Activated CD8-positive, alpha-beta memory T cell treated with anti-CD3 and anti-CD28 coated beads, Interleukin-2, amount 50 U/mL, for 1 hour (primary cell): ENCODE measurements around the gene CAMKK2.
"Not testable (repeated sequence)": the region's sequence is repeated elsewhere in the genome, so short reads cannot be mapped to it uniquely, and the experiment has no call there.

ENCODE experiments used
- DNase-seq: peaks from one replicate; pipeline ENCODE4 v3.0.0-alpha.2; 2020; ENCODE audit errors: extremely low read depth

The CAMKK2 gene

DNA sequence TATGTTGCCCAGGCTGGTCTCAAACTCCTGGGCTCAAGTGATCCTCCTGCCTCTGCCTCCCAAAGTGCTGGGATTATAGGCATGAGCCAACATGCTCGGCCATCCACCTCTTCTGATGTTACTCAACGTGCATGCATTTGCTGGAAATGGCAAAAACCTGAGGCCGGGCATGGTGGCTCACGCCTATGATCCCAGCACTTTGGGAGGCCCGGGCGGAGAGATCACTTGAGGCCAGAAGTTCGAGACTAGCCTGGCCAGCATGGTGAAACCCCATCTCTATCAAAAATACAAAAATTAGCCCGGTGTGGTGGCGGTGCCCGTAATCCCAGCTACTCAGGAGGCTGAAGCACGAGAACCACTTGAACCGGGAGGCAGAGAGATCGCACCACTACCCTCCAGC, 1.9 kb upstream of the CAMKK2 start:
- not testable (repeated sequence) for DNase-seq

DNA sequence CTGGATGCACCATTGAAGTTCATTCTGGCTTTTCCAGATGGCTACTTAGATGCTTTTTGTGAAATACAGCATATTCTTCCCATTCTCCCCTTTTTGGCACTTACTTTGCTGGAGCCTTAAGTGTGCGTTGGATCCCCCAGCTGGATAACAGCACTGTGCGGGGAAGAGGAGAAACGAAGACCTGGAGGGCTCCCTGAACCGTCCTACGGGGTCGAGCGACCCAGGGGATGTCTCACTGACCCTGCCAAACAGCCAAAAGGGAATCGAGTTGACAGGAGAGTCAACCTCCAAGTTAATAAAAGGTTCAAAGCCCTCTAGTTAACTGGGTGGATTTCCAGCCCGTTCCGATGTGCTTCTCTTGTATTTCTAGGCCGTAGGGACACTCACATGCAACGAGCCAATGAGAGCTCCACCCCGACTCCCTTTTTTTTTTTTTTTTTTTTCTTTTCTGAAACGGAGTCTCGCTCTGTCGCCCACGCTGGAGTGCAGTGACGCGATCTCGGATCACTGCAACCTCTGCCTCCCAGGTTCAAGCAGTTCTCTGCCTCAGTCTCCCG, 1.0 kb upstream of the CAMKK2 start:
- no peak for DNase-seq

DNA sequence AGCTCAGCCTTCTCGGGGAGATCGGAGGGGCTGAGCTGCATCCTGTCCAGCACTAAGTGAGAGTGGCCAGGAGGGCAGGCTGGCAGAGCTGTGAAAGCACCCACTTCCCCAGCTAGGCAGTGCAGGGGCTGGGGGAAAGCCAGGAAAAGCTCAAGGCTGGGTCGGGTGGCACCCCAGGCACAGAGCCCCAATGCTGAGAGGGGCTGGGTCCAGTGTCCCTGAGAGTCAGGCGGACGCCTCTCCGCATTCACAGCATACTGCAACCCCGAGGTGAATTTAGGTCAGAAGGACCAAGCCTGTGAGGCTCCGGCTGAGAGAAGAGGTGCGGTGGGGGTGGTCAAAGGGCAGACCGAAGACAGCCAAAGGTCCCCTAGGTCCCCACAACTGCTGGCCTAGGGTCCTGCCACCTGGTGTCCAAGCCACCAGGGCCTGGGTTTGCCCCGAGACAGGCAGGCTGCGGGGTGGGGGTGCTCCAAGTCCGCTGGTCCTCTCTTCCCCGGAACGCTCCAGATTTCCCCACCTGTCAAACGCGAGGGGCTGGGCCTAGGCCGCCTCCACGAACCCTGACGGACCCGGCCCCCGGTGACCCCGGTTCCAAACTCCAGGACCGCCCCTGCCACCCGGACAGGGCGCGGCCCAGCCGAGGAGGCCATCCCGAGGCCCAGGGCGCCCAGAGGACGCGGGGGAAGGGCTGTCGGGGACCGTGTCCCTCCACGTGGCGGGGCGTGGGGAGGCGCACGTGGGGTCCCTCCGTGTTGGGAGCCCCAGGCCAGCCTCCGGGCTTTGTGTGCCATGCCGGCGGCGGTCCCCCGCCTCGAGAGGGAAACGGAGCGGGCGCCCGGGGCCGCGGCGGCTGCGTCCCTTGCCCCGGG, 527 bp downstream of the CAMKK2 start:
- no peak for DNase-seq

DNA sequence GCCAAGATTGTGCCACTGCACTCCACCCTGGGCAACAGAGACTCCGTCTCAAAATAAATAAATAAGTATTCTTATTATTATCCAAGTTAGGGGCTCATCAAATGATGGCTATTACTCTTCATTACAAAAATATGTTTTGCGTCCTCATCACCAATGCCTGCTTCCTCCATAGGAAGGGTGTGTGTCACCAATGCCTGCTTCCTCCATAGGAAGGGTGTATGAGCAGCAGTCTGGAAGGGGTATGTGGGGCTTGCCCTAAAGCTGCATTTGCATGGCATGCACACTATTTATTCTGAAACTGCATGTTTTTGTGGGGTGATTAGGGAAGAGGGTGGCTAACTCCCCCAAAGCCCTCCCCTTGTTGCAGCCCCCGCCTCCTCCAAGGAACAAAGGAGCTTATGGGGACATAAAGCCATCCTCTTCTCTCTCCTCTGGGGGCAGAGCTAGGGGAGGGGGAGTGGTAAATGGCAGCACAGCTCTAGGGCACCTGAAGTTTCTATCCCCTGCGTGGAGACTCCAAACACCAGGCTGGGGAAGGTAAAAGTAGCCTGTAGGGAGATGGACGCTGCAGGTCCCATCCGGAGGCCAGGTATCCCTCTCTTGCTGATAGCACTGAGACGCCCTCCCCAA, 1.3 kb downstream of the CAMKK2 start:
- no peak for DNase-seq

DNA sequence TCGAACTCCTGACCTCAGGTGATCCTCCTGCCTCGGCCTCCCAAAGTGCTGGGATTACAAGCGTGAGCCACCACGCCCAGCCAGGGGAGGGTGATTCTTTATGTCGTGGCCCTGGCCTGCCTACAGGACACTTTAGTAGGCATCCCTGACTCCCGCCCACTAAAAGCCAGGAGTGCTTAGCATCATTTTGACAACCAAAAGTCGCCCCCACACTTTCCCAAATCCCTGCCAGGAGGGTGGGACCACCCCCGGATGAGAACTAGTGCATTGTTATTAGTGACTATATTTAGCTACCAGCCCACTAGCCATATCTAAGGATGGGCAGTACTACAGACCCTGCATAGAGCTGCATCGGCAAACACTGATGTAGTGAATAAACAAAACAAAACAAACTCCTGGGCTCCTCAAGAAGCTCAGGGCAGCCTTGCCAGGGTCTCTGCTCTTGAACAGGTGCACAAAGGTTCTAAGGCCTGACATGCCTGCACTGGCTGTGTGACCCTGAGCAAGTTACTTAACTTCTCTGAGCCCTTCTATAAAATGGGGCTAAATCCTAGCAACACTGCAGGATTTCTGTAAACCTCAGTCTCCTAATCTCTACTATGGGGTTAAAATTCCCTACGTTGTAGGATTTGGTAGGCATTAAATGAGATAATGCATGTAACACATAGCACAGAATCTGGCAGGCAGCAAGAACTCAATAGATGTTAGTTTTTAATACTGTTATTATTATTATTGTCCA, 2.2 kb downstream of the CAMKK2 start:
- DNase-seq: no peak

DNA sequence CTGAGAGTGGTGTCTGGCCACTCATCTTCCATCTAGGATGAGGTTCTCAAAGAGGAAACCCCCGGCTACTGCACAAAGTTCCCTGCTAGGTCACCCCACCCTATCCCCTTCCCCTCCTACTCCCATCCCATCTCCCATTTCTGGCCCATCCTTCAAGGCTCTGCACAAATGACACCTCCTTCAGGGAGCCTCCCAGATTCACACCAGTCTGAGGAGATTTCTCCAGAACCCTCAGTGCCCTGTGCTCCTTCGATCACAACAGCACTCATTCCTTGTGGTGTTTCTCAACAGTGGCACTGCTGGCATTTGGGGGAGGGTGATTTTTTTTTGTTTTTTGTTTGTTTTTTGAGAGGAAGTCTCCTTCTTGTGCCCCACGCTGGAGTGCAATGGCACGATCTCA, 2.9 kb downstream of the CAMKK2 start:
- no peak for DNase-seq

DNA sequence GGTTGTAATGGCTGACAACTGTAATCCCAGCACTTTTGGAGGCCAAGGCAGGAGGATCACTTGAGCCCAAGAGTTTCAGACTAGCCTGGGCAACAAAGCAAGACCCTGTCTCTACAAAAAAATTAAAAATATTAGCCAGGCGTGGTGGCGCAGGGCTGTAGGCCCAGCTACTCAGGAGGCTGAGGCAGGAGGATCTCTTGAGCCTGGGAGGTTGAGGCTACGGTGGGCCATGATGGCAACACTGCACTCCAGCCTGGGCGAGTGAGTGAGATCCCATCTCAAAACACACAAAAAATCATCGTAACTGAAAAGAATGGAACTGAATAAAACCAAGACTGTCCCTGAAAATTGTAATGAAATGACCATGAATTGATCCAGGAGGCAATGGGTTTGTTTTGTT, 6.1 kb downstream of the CAMKK2 start:
- no peak for DNase-seq

DNA sequence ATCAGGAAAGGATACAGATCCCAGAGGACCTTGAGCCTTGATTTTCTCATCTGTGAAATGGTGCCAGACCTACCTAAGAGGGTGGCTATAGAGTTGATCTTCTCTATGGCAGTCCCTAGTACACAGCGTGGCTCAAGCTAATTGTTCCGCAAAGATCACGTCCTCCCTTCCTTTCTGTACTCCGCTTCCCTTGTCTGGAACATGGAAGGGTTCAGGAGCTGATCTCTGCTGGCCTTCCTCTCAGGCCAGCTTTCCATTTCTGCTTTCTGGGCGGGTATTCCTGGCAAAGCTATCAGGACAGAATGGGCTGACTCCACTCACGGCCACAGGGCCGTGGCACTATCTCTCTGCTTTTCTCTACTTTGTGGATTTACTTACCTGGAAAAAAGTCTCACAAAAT, 6.5 kb downstream of the CAMKK2 start:
- no peak for DNase-seq

DNA sequence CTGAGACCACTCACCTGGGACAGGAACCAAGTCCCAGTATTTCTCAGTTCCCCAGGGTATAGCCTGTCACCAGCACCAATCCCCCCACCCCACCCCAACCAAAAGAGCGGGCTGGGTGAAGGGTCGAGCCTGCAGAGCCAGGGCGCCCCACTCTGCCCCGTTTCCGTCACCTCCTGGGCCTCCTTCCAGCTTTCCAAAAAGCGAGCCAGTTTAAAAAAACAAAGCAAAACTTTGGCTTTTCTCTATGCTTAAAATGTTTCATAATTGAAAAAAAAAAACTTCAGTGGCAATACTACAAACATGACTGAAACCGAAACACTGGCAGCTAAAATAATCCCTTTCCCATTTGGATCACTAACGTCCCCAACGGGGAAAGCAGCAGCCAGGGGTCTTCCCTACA, 7.5 kb downstream of the CAMKK2 start:
- DNase-seq: no peak

DNA sequence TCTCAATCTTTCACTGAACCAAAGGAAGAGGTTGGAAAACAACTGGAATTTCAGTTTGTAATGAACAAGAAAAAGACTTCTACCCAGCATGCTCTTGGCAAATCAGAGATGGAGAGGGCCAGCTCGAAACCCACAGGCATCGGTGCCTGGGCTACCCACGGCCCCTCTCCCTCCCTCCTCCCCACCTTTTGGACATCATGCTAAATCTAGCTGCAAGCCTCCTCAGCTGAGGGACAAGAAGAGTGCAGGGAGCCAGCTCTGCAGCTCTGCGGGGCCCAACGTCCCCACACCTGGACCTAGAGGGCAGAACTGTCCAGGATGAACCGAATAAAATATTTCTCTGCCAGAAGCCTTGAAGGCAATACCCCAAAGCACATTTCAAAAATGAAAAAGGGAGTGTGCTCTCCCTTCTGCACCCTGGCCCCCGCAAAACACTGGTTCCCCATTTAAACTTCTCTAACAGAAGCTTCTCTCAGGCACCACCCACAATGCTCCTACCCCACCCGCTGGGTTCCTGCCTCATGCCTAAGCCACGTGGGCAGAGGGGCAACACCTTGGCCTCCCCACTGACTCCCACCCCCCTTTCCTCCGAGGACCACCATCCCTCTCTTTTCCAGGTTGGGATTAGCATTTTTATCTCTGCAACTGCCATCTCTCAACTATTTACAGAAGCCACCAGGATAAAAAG, 8.2 kb downstream of the CAMKK2 start:
- DNase-seq: no peak

DNA sequence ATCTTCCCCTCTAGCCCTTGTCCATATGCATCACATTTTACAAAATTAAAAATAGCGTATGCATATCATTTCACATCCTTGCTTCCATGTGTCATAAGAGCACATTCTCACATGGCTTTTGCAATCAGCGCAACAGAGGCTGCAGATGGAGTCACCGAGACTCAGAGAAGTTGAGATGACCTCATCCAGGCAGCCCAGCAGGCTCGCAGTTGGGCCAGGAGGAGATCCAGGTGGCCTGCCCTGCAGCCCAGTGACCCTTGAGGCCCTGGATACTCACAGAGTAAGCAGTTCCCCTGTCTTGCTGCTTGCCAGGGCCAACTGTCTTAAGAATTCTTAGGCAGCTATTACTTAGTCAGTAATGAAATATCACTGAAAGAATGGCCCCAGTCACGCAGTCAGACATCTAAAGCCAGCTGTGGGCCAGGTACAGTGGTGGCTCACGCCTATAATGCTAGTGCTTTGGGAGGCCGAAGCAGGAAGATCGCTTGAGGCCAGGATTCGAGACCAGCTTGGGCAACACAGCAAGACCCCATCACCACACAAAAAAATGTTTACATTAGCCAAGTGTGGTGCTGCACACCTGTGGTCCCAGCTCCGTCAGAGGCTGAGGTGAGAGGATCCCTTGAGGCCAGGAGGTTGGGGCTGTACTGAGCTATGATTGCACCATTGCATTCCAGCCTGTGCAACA, 9.1 kb downstream of the CAMKK2 start:
- no peak for DNase-seq

DNA sequence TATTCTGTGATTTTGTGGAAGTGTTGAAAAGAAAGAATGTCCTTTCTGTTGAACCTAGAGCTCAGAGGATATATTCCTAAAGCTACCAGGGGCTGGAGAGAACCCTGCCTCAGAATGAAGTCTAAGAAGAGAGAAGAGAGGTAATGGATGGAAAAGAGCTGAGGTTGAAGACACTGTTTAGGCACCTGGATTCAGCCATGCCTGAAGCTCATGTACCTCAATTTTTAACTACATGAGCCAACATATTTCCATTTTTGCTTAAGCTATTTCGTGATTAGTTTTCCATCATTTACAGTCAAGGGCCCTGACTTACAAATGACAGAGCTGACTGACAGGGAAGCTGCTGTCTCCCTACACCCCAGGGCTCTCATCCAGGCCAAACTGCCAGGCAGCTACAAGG, 10.7 kb downstream of the CAMKK2 start:
- DNase-seq: no peak

DNA sequence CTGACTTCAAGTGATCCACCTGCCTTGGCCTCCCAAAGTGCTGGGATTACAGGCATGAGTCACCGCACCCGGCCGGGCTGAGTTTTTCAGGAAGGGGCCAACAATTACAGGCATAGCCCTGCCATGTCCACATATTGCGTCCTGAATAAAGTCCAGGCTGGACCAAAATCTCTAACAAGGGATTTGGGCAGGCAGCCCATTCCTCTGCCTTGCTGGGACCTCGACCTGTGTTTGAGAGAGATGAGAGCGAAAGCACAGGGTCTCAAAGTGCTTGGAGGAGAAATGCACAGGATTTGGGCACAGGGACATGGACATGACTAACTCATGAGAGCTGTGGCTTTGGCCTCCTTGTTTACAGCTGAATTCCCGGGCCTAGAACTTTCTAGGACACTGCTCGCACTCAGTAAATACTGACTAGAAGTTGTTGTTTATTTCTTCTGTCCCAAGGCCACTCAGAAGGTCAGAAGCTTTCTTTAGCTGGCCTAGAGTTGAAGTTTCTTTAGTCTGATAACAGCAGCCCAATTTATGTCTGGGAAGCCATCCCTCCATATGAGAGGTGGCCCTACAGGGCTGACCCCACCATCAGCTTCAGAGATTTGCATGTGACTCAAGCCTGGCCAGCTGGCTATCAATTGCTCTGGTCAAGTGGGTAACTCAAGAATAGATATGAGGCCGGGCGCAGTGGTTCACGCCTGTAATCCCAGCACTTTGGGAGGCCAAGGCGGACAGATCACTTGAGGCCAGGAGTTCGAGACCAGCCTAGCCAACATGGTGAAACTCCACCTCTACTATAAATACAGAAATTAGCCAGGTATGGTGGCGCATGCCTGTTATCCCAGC, 11.7 kb downstream of the CAMKK2 start:
- no peak for DNase-seq

DNA sequence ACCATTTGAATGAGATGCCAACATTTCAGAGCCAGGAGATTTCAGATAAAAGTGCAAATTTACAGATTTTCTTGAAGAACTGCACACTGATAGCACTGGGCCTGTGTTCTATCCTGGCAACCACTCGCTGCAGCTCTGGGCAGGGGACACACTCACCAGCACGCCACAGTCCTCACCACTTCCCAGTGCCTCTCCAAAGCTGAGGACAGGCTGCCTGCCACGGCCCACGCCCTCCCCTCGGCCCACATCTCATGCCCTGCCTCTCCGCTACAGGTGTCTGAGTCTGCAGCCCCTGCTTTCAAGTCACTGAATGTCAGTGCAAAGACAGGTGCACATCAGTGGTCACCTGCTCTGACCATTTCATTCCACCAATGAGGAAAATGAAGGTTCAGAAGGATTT, 12.7 kb downstream of the CAMKK2 start:
- no peak for DNase-seq

DNA sequence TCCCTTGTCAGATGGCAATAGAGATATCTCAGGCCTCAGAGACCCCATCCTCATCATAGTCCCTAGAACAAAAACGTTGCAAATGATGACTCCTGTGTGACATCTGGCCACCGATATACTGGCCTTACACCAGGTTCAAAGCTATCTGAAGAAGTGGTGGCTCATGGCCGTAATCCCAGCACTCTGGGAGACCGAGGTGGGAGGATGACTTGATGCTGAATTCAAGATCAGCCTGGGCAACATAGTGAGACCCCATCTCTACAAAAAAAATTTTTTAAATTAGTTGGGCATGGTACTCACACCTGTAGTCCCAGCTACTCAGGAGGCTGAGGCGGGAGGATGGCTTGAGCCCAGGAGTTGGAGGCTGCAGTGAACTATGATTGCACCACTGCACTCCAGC, 13.1 kb downstream of the CAMKK2 start:
- no peak for DNase-seq

DNA sequence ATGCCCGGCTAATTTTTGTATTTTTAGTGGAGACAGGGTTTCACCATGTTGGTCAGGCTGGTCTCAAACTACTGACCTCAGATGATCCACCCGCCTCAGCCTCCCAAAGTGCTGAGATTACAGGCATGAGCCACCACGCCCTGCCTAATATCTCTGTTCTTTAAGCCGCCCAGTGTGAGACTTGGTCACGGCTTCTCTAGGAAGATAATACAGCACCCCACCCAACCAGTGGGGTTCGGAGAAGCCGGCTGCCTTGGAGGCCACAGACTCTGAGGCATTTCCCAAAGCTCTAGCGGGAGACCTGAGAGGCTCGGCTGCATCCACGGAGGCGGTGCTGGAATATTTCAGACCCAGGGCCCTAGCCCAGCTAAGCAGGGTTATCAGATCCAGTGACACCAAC, 13.6 kb downstream of the CAMKK2 start:
- DNase-seq: not testable (repeated sequence)

DNA sequence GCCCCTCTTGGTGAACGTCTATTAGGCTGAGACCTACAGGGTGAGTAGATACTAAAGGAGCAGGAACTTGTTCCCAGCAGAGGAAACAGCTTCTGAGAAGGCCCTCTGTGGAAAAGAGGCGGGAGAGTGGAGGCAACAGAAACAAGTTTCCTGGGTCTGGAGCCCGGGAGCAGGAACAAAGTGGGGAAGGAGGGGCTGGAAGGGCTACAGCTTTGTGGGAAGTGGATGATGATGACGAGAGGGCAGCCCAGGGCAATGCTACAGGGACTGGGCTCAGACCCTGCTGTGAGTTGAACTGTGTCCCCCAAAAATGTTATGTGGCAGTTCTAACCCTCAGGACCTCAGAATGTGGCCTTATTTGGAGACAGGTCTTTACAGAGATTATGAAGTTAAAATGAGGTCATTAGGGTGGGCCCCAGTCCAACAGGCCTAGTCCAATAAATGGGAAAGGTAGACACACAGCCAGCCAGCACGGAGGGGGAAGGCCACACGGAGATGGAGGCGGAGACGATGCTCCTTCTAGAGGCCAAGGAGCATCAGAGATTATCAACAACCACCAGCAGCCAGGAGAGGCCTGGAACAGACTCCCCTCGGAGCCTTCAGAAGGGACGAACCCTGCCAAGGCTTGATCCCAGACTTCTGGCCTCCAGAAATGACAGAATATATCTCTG, 14.3 kb downstream of the CAMKK2 start:
- no peak for DNase-seq

DNA sequence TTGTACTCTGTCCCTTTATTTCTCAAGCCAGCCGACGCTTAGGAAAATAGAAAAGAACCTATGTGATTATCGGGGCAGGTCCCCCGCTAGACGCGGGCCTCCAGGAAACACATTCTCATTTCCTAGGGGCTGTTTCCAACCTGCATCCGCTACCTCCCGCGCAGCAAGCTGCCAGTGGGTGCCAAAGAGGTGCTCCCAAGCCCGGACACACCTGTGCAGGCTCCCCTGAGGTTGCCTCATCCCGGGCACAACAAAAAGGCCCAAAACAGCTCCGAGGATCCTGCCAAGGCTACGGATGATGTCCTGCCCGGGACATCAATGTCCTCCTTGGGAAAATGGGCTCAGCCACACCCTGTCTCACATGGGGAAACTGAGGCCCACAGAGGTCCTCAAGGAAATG, 15.4 kb downstream of the CAMKK2 start:
- DNase-seq: not testable (repeated sequence)

DNA sequence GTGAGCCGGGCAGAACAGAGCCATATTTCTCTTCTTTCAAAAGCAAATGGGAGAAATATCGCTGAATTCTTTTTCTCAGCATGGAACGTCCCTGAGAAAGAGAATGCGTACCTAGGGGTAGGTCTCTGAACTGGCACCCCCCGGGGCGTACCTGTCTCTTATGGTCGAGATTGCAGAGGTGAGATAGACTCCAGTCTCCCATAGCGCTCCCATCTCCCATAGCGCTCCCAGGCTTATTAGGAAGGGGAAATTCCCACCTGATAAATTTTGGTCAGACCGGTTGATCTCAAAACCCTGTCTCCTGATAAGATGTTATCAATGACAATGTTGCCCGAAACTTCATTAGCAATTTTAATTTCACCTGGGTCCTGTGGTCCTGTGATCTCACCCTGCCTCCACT, 16.0 kb downstream of the CAMKK2 start:
- DNase-seq: not testable (repeated sequence)

DNA sequence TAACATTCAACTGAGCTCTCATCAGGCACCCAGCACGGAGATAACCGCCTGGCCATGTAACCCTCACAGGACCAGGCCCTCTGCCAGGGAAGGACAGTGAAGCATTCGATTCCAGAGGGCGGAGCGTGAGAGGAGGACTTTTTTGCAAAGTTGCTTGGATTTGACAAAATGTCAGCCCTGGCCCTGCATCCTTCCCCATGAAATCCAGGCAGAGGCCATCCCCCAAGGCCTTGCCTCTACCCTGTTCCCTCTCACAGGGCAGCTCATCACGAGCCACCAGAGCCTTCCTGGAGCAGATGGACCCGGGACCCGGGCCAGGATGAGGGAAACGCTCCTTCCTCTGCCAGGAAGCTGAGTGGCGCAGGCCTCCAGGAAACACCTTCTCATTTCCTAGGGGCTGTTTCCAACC, 17.0 kb downstream of the CAMKK2 start:
- DNase-seq: no peak
